ENCODE results near the gene PTMA. TPM values are rescaled to one million over a fixed set of nuclear protein-coding genes. Genes with fewer than 3 reads are reported as not detected.

PTMA gene
- total and polyA plus RNA-seq, 9 of the 15 experiments (the other 6 are each of a cell fraction or from before 2014, with no cell fraction given), result 429 to 2,322 (median 1,578) TPM

DNA sequence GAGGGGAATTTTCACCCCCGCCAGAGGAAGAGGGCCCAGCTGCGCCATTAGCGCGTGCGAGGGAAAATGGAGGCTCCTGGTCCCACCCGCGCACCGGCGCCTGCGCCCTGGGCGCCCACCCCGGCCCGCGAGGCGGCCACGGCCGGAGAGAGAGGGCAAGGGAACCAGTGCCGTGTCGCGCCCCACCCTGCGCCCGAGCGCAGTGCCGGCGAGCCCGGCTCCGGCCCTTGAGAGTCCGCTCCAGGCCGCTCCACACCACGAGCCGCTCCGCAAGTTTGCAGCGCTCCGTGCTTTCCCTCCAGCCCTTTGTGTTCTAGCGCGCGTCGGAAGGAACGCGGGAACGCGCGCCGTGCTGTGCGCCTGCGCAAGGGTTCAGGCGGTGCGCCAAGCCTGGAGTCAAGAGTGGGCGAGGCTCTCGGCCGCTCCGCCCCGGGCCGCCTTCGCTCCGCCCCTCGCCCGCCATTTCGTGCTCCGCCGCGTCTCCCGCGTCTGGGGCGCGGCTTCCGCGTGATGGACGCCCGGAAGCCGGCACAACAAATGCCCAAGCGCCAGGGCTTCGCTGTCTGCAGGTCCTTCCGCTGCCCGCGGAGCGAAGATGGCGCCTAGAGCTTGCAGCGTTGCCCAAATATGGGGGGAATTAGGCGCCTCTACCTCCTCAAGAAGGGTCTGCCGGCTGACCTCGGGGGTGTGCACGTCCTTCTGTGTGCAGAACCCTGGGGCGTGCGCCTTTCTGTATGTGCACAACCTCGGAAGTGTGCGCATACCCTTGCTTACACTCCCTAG, 46.1 kb upstream of the PTMA start (continued):
- TF ChIP-seq SNIP1 (IDR thresholded peaks at IDR 0.05; ENCODE audit: low read depth) (no peak), U2AF1 (optimal IDR thresholded peaks at IDR 0.05; ENCODE audit: low read depth, low read length) (peak; percentile 36), NFXL1 (CRISPR knock-in tag; IDR thresholded peaks at IDR 0.05) (no peak), HDAC6 (IDR thresholded peaks at IDR 0.05; ENCODE audit: low read depth, low read length) (no peak), ATF4 (CRISPR knock-in tag; IDR thresholded peaks at IDR 0.05) (no peak), EP400 (IDR thresholded peaks at IDR 0.05) (peak; percentile 57; the same call in 1 of the 2 replicates), ZZZ3 (IDR thresholded peaks at IDR 0.05) (no peak), DIDO1 (tag; IDR thresholded peaks at IDR 0.05; ENCODE audit: low read depth) (no peak), SRF (CRISPR knock-in tag; IDR thresholded peaks at IDR 0.05) (peak in 1 of 2 experiments; percentile 25; a peak in 1 of 4 replicates), CREB3 (tag; conservative IDR thresholded peaks at IDR 0.05; ENCODE audit: low read depth) (no peak), HDGF (IDR thresholded peaks at IDR 0.05) (no peak), TAF1 (IDR thresholded peaks at IDR 0.05; ENCODE audit: control insufficient read depth, extremely low read depth, insufficient read depth, low read length, severe bottlenecking) (peak; percentile 46), ZKSCAN3 (CRISPR knock-in tag; IDR thresholded peaks at IDR 0.05) (no peak), IRF2 (CRISPR knock-in tag; IDR thresholded peaks at IDR 0.05) (no peak), ZSCAN29 (IDR thresholded peaks at IDR 0.05) (peak; percentile 67; the same call in 1 of the 2 replicates)
- TF ChIP-seq, protein P1, sequence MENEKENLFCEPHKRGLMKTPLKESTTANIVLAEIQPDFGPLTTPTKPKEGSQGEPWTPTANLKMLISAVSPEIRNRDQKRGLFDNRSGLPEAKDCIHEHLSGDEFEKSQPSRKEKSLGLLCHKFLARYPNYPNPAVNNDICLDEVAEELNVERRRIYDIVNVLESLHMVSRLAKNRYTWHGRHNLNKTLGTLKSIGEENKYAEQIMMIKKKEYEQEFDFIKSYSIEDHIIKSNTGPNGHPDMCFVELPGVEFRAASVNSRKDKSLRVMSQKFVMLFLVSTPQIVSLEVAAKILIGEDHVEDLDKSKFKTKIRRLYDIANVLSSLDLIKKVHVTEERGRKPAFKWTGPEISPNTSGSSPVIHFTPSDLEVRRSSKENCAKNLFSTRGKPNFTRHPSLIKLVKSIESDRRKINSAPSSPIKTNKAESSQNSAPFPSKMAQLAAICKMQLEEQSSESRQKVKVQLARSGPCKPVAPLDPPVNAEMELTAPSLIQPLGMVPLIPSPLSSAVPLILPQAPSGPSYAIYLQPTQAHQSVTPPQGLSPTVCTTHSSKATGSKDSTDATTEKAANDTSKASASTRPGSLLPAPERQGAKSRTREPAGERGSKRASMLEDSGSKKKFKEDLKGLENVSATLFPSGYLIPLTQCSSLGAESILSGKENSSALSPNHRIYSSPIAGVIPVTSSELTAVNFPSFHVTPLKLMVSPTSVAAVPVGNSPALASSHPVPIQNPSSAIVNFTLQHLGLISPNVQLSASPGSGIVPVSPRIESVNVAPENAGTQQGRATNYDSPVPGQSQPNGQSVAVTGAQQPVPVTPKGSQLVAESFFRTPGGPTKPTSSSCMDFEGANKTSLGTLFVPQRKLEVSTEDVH (IDR thresholded peaks at IDR 0.05; ENCODE audit: low read depth, partially characterized antibody), result no peak
- TF ChIP-seq, protein P2, sequence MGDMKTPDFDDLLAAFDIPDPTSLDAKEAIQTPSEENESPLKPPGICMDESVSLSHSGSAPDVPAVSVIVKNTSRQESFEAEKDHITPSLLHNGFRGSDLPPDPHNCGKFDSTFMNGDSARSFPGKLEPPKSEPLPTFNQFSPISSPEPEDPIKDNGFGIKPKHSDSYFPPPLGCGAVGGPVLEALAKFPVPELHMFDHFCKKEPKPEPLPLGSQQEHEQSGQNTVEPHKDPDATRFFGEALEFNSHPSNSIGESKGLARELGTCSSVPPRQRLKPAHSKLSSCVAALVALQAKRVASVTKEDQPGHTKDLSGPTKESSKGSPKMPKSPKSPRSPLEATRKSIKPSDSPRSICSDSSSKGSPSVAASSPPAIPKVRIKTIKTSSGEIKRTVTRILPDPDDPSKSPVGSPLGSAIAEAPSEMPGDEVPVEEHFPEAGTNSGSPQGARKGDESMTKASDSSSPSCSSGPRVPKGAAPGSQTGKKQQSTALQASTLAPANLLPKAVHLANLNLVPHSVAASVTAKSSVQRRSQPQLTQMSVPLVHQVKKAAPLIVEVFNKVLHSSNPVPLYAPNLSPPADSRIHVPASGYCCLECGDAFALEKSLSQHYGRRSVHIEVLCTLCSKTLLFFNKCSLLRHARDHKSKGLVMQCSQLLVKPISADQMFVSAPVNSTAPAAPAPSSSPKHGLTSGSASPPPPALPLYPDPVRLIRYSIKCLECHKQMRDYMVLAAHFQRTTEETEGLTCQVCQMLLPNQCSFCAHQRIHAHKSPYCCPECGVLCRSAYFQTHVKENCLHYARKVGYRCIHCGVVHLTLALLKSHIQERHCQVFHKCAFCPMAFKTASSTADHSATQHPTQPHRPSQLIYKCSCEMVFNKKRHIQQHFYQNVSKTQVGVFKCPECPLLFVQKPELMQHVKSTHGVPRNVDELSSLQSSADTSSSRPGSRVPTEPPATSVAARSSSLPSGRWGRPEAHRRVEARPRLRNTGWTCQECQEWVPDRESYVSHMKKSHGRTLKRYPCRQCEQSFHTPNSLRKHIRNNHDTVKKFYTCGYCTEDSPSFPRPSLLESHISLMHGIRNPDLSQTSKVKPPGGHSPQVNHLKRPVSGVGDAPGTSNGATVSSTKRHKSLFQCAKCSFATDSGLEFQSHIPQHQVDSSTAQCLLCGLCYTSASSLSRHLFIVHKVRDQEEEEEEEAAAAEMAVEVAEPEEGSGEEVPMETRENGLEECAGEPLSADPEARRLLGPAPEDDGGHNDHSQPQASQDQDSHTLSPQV (IDR thresholded peaks at IDR 0.05), result peak; percentile 69; the same call in 1 of the 2 replicates

Data from K562 (cell line).